ENCODE results near the gene CNTNAP5. TPM values are rescaled to one million over a fixed set of nuclear protein-coding genes. Genes with fewer than 3 reads are reported as not detected.
A peak's percentile ranks its signal among the peaks of the same experiment; 100 is the strongest.

Gene CNTNAP5
- total and polyA plus RNA-seq, 8 donors = 0.03 to 0.29 (median 0.10) TPM; not detected in 4

DNA sequence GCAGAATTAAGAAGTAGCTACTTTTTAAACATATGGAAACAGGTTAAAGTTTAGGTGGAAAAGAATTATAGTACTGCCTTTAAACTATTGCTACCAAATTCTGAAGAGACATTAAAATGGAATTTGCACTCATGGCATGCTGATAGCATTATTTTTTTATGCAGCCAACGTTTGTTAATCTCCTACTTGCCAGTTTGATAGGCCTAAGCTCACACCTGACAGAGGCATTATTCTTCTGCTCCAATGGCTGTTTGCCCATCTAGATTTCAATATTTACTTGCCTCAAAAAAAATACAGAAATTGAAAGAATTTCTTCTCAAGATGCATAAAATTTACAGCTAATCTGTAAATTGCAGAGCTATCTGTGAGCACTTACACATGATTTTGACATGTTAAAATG lies 849.6 kb downstream of the CNTNAP5 start:
- no peaks in the 10 kb centered on the region for H3K27me3 ChIP-seq
- H3K36me3 ChIP-seq = no peaks in the 10 kb centered on the region
- no peaks in the 10 kb centered on the region for H3K4me1 ChIP-seq
- intact Hi-C loops (cut with DNase I) = no loop called here
- DNase-seq (no peak), ATAC-seq (no peak)
- H3K4me3 ChIP-seq = no peak overlapping the region
- H3K27ac ChIP-seq = no peak overlapping the region
- TF ChIP-seq, protein P1, sequence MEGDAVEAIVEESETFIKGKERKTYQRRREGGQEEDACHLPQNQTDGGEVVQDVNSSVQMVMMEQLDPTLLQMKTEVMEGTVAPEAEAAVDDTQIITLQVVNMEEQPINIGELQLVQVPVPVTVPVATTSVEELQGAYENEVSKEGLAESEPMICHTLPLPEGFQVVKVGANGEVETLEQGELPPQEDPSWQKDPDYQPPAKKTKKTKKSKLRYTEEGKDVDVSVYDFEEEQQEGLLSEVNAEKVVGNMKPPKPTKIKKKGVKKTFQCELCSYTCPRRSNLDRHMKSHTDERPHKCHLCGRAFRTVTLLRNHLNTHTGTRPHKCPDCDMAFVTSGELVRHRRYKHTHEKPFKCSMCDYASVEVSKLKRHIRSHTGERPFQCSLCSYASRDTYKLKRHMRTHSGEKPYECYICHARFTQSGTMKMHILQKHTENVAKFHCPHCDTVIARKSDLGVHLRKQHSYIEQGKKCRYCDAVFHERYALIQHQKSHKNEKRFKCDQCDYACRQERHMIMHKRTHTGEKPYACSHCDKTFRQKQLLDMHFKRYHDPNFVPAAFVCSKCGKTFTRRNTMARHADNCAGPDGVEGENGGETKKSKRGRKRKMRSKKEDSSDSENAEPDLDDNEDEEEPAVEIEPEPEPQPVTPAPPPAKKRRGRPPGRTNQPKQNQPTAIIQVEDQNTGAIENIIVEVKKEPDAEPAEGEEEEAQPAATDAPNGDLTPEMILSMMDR (IDR thresholded peaks at IDR 0.05) = no peak
- H3K9me3 ChIP-seq = no peaks in the 10 kb centered on the region

DNA sequence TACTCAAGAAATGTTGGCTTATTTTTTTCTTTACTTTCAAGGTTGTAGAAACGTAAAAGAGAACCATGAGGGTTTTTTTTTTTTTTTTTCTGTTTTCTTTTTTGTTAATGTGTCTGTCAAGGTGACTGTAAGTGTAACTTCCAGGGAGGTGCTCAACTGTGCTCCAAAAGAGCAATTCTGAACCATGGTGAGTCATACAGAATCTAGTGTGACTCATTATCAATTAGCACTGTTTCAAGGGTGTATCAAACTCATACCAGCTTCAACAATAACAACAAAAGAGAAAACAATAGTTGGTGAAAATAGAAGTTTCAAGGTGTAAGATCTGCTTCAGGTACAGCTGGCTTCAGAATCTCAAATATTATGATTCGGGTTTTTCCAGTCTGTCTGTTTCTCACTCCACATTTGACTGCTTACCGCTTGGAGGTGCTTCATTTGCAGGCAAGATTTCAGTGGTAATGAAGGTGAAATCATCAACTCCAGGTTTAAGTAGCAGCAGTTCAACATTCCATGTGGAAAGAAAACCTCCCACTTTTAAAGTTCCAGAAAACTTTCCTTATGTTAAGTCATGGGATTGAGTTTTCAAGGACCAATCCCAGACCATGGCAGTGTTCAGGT lies 850.6 kb downstream of the CNTNAP5 start:
- H3K4me3 ChIP-seq = no peak overlapping the region
- no peak overlapping the region for H3K27ac ChIP-seq
- H3K4me1 ChIP-seq = no peaks in the 10 kb centered on the region
- intact Hi-C loops (cut with DNase I) = no loop called here
- H3K9me3 ChIP-seq = no peaks in the 10 kb centered on the region
- DNase-seq (no peak), ATAC-seq (no peak)
- no peaks in the 10 kb centered on the region for H3K36me3 ChIP-seq
- no peaks in the 10 kb centered on the region for H3K27me3 ChIP-seq
- TF ChIP-seq, protein P1 (IDR thresholded peaks at IDR 0.05) = no peak

DNA sequence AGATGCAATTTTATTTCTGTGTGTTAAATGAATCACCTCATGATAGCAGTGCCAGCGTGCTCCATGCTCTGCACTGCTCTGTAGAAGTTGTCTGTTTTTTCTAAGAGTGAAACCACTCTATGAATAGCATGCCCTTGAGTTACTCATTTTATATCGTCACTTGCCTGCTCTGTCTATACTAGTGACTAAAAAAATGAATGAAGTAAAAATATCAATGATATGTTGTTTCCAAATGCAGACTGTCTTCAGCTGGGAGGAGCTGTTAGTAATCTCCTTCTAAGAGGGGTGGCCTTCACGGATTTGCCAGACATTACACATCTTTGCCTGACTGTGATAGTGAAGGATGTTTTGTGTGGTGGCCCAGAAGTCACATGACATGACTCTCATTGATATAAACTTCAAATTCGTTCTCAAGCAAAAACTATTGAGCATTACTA lies 852.1 kb downstream of the CNTNAP5 start:
- H3K4me3 ChIP-seq = no peak overlapping the region
- TF ChIP-seq, protein P1 (IDR thresholded peaks at IDR 0.05) = no peak
- no peaks in the 10 kb centered on the region for H3K27me3 ChIP-seq
- ATAC-seq (peak; percentile 41), DNase-seq (no peak)
- no peaks in the 10 kb centered on the region for H3K9me3 ChIP-seq
- intact Hi-C loops (cut with DNase I) = no loop called here
- no peaks in the 10 kb centered on the region for H3K4me1 ChIP-seq
- no peaks in the 10 kb centered on the region for H3K36me3 ChIP-seq
- no peak overlapping the region for H3K27ac ChIP-seq

DNA sequence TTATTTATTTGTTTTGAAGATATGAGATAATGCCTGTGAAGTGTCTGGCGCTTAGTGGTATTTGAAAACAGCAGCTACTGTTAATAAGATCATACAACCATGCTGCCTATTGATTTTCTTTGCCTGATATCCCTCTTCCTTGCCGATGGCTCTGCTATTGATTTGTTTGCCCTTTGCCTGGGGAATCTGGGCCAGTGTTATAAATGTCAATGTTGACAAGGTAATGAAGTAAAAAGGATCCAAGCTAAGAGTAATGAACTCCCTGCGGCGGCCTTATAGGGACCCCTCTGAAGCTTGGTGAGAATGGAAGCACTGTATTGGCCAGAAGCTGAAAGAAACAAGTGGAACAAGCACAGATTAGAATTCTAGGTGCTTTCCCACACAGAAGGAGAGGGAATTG lies 854.6 kb downstream of the CNTNAP5 start:
- Histone ChIP-seq H3K9me3 (no peaks in the 10 kb centered on the region), H3K4me3 (no peak overlapping the region), H3K27me3 (no peaks in the 10 kb centered on the region), H3K27ac (no peak overlapping the region), H3K4me1 (no peaks in the 10 kb centered on the region), H3K36me3 (no peaks in the 10 kb centered on the region)
- intact Hi-C loops (cut with DNase I) = no loop called here
- no peak for ATAC-seq
- no peak for DNase-seq
- TF ChIP-seq, protein P1 (IDR thresholded peaks at IDR 0.05) = no peak

DNA sequence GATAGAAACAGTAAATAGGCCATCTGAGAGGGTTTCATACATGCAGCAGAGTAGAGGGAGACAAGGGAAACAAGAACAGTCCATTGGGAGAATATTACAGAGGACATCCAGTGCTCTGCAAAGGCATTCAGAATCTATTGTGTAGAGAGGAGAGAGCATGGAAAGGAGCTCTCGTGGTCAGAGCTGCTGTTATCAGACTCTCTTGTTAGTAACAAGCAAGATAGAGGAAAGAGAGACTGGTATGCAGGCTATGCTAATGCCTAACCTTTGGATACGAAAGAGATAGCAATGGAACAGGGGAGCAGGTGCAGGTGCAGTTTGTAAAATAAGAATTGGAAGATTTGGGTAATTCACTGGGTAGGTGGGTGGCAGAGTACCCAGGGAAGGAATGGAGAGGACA lies 855.9 kb downstream of the CNTNAP5 start:
- ATAC-seq = no peak
- intact Hi-C loops (cut with DNase I) = no loop called here
- H3K27ac ChIP-seq = no peak overlapping the region

More for the DNA sequence above, 855.9 kb downstream of the CNTNAP5 start:
- no peaks in the 10 kb centered on the region for H3K4me1 ChIP-seq
- H3K4me3 ChIP-seq = no peak overlapping the region
- no peak for DNase-seq
- H3K9me3 ChIP-seq = no peaks in the 10 kb centered on the region
- no peaks in the 10 kb centered on the region for H3K27me3 ChIP-seq
- TF ChIP-seq, protein P1 (IDR thresholded peaks at IDR 0.05) = no peak
- H3K36me3 ChIP-seq = no peaks in the 10 kb centered on the region

All from left lung (tissue), 10 donors.